GM12892 (cell line): ENCODE data around the gene DNAH1.

Experiments used
- DNase-seq: peaks from one replicate; pipeline ENCODE4 v3.0.0; 2011; ENCODE audit not compliant: insufficient read length
- FAIRE-seq: peaks from 2 replicates; lab custom pipeline; 2011; peaks lifted over from hg19 to GRCh38; lab: Jason Lieb, UNC
- POLR2A ChIP-seq: IDR thresholded peaks from 2 replicates; pipeline ENCODE4 v1.6.1; 2011; ENCODE audit warnings: low read depth, low read length, control low read depth
- POLR2AphosphoS5 ChIP-seq: IDR thresholded peaks from 2 replicates; pipeline ENCODE4 v1.6.1; 2011; ENCODE audit warnings: low read depth, low read length, control low read depth
- TAF1 ChIP-seq: IDR thresholded peaks from 2 replicates; pipeline ENCODE4 v1.6.1; 2011; ENCODE audit warnings: low read depth, mild to moderate bottlenecking, control low read depth, low read length, borderline replicate concordance

DNAH1 gene

DNA sequence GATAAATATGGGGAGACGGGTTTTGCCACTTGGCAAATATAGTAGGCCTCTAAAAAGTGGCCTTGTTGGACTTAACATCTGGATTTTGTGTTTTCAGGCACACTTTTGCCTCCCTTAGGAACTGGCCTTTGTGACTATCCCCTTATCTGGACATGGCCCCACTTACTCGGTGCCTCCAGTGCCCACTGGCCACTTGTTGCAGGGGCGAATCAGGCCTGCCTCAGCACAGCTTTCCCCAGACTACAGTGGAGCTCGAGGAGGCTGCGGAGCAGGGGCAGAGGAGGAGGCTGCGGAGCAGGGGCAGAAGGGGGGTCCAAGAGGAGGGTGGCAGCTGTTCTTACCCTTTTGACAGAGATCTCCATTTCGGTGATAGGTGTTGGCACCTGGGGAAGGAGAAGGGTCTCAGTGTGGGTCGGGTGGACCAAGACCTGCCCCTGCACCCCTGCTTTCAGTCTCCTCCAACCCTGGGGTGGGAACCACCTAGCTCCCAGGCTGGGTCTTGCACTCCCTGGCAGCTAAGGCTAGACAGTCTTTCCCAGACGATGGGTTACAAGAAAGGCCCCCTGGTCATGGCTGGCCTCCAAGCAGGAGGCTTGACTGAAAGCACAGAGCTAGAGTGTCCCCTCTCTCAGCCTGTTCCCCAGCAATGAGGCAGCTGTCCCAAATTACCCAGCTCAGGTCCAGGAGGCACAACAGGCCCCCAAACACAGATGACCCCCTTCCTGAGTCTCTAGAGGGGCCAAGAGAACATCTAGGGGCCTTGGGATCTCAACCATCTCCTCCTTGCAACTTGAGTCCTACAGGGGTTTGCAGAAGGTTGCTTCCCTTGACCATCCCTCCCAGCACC lies 122.7 kb downstream of the DNAH1 start:
- no peak for DNase-seq
- no peak for FAIRE-seq
- no peak for TF ChIP-seq POLR2A

DNA sequence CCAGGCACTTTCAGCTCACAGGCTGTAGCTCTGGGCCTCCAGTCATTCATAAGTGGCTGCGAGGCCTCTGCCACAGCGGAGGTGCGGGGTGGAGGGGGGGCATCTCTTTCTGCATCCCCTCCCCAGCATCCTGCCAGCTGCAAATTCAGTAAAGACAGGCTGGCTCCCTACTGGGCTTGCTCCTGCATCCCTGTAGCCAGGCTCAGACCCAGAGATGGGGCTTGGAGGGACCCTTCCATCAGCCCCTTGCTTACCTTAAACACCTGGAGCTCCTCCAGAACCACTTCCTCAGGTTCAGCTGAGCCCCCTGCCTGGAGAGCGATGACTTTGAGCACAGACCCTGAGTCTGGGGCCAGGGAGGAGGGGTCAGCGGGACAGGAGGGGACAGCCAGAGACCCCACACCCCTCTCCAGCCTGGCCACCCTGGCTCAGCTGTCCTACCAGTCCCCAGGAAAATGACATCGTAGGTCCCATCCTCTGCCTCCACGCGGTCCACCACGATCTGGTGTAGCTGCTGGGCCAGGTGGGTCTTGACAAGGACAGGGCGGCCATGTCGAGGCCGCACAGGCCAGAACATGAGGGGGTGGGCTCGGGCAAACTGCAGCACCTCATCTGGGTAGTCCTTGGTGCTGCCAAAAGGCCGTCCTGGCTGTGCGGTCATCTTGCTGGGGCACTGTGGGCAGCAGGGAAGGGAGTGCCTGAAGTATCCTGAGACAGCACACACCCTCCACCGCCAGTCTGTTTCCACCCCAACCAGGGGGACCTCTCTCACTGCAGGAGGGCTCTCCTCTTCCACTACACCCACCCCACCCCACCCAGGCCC lies 123.5 kb downstream of the DNAH1 start:
- TF ChIP-seq TAF1: no peak
- no peak for TF ChIP-seq POLR2A
- TF ChIP-seq POLR2AphosphoS5: no peak
- DNase-seq: no peak
- FAIRE-seq: no peak

DNA sequence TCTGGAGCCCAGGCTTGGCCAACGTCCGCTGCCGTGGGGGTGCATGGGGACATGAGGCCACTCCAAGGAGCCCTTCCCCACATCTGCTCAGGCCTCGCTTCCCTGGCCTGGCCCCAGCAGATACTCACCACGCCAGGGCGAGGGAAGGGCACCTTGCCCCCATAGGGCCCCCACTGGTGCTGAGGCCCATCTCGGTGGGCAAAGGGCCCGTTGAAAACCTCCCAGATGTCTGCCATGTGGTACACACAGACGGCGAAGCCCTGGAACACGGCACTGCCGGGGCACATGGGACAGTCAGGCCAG lies 124.1 kb downstream of the DNAH1 start:
- FAIRE-seq (no peak), DNase-seq (no peak)
- TF ChIP-seq POLR2AphosphoS5: no peak

GRCh38 chr3:52440671-52441070 lies 124.6 kb downstream of the DNAH1 start:
- FAIRE-seq: no peak
- no peak for DNase-seq

DNA sequence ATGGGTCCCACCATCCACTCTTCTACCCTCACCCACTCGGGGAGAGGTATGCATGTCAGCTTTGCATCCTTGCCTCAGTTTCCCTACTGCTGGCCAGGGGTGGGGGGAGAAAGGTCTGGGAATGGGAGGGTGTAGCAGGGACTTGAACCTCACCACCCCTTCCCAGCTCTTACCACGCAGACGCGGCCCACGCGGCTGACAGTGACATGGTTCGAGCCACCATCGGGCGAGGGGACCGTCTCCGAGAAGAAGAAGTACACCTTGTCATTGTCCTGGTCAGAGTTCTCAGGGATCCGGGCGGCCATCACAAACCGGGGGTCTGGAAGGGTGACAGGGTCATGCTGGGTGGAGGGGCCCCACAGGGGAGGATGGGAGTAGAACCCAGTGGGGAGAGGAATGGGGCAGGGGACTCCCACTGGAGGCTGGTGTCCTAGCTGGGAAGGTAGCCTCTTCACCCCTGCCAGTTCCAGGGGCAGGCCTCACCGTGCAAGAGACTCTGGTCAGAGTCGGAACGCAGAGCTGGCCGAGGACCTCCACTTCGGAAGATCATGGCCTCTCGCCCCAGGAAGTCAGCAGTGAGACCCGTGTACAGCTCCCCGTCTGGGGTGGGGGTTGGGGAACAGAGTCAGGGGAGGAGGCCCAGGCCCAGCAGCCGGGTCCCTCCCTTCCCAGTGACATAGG lies 125.1 kb downstream of the DNAH1 start:
- FAIRE-seq (no peak), DNase-seq (no peak)
- TF ChIP-seq TAF1 (no peak), POLR2AphosphoS5 (no peak), POLR2A (no peak)

More at GRCh38 chr3:52440671-52441070, 124.6 kb downstream of the DNAH1 start:
- no peak for TF ChIP-seq TAF1
- TF ChIP-seq POLR2AphosphoS5: no peak

GRCh38 chr3:52441772-52442332 lies 125.7 kb downstream of the DNAH1 start:
- no peak for FAIRE-seq
- TF ChIP-seq POLR2AphosphoS5: no peak
- no peak for TF ChIP-seq TAF1
- TF ChIP-seq POLR2A: no peak
- no peak for DNase-seq

- FAIRE-seq (no peak), DNase-seq (no peak)
- no peak for TF ChIP-seq POLR2AphosphoS5
- no peak for TF ChIP-seq TAF1
- TF ChIP-seq POLR2A: no peak
Measured at GRCh38 chr3:52442409-52443267, 126.5 kb downstream of the DNAH1 start.

GRCh38 chr3:52443268-52443610 lies 127.1 kb downstream of the DNAH1 start:
- DNase-seq (no peak), FAIRE-seq (no peak)
- no peak for TF ChIP-seq POLR2A
- TF ChIP-seq POLR2AphosphoS5: no peak
- no peak for TF ChIP-seq TAF1

DNA sequence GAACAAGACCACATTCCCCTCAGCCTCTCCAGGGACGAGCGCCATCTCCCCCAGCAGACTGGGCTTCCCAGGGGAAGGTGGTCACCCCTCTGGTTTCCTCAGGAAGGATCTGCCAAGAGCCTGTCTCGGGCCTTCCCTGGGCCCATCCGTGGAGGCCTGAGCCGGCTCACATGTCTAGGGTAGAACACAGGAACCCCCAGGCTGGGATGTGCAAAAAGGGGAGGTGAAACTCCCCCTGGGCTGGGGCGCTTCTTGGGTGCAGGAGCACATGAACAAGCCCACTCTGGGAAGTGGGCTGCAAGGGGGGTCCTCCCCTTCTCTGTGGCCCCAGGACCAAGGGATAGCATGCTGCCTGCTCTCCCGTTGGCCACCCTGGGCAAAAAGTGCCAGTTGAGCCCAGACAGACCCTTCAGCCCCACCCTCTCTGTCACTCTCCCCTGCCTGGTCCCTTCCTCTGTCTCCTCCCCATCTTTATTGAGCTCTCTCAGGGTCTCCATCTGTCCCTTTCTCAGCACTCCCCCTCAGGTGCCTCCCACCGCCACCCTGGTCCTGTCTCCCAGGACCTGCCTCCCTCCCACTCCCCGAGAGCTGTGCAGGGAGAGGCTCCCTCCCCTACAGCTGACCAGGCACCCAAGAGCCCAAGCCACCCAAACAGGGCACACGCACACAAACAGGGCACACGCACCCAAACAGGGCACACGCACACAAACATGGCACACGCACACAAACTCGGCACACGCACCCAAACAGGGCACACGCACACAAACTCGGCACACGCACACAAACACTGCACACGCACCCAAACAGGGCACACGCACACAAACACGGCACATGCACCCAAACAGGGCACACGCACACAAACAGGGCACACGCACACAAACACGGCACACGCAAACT lies 127.9 kb downstream of the DNAH1 start:
- TF ChIP-seq POLR2AphosphoS5 (no peak), TAF1 (no peak), POLR2A (no peak)
- no peak for DNase-seq
- peak; percentile 51 for FAIRE-seq

- FAIRE-seq (peak; percentile 91), DNase-seq (peak; percentile 82)
- no peak for TF ChIP-seq POLR2A
- TF ChIP-seq POLR2AphosphoS5: no peak
- no peak for TF ChIP-seq TAF1
Measured at GRCh38 chr3:52444860-52445793, 129.0 kb downstream of the DNAH1 start, which contains the start of gene SEMA3G. SEMA3G (minus strand) TSS chr3:52445103; CDS start chr3:52445027, 76 bp downstream.
